ENCODE data around the gene MMP2.
A peak's percentile ranks its signal among the peaks of the same experiment; 100 is the strongest.

The MMP2 gene

DNA sequence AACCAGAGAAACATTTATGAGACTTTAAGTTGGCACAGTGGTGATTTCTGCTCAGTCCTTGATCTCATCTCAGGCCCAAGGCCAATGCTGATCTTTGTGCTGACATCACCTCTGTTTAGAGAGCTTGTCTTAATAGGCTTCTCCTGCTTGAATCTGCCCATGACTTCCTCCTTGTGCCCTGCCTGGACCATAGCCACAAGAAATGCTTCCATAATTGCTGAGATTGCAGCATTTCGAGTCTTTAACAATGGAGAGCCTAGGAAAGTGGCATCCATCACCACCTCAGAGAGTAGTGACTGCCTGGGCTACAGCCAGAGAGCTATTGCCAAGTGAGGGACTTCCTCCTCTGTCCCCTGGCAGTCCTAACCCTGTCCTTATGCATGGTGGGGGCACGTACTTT, 25.1 kb upstream of the MMP2 start:
- TF ChIP-seq ZFX (IDR thresholded peaks at IDR 0.05; ENCODE audit: borderline replicate concordance), result no peak
- TF ChIP-seq, protein P1, sequence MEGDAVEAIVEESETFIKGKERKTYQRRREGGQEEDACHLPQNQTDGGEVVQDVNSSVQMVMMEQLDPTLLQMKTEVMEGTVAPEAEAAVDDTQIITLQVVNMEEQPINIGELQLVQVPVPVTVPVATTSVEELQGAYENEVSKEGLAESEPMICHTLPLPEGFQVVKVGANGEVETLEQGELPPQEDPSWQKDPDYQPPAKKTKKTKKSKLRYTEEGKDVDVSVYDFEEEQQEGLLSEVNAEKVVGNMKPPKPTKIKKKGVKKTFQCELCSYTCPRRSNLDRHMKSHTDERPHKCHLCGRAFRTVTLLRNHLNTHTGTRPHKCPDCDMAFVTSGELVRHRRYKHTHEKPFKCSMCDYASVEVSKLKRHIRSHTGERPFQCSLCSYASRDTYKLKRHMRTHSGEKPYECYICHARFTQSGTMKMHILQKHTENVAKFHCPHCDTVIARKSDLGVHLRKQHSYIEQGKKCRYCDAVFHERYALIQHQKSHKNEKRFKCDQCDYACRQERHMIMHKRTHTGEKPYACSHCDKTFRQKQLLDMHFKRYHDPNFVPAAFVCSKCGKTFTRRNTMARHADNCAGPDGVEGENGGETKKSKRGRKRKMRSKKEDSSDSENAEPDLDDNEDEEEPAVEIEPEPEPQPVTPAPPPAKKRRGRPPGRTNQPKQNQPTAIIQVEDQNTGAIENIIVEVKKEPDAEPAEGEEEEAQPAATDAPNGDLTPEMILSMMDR (IDR thresholded peaks at IDR 0.05), result no peak
- no peak overlapping the region for H3K27ac ChIP-seq

DNA sequence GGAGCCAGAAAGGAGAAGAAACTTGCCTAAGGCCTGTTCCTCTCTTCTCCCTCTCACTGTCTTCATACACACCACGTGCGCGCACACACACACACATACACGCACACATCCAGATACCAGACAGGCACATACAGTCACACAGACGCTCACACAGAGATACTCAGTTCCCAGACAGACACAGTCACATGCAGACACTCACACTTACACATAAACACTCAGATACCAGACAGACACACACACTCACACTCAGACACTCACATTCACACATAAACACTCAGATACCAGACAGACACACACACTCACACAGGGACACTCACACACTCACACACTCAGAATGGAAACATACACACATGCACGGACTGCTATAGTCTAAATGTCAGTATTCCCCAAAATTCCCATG, 24.1 kb upstream of the MMP2 start:
- no peak overlapping the region for H3K27ac ChIP-seq
- no peak for TF ChIP-seq ZFX (IDR thresholded peaks at IDR 0.05; ENCODE audit: borderline replicate concordance)
- TF ChIP-seq, protein P1 (IDR thresholded peaks at IDR 0.05), result no peak

- TF ChIP-seq, protein P1 (IDR thresholded peaks at IDR 0.05), result no peak
- no peak for TF ChIP-seq ZFX (IDR thresholded peaks at IDR 0.05; ENCODE audit: borderline replicate concordance)
- no peak overlapping the region for H3K27ac ChIP-seq
Measured at GRCh38 chr16:55462241-55462640, 16.8 kb upstream of the MMP2 start.

DNA sequence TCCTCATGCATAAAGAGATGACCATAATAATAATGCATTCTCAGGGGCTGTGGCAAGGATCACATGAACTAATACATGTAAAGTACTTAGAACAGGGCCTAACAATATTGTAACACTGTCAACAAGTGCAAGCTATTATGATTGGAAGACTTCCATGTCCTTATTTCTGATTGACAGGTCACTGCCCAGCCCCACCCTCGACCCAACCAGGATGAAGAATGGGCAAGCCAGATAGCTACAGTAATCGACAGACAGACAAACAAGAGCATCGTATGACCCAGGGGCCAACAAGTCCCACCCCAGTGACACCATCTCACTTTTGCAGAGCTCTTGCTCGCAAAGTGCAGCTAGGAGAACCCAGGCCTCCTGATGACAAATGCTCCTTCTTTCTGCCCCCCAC, 14.6 kb upstream of the MMP2 start:
- no peak overlapping the region for H3K27ac ChIP-seq
- no peak for TF ChIP-seq ZFX (IDR thresholded peaks at IDR 0.05; ENCODE audit: borderline replicate concordance)
- TF ChIP-seq, protein P1 (IDR thresholded peaks at IDR 0.05), result no peak

DNA sequence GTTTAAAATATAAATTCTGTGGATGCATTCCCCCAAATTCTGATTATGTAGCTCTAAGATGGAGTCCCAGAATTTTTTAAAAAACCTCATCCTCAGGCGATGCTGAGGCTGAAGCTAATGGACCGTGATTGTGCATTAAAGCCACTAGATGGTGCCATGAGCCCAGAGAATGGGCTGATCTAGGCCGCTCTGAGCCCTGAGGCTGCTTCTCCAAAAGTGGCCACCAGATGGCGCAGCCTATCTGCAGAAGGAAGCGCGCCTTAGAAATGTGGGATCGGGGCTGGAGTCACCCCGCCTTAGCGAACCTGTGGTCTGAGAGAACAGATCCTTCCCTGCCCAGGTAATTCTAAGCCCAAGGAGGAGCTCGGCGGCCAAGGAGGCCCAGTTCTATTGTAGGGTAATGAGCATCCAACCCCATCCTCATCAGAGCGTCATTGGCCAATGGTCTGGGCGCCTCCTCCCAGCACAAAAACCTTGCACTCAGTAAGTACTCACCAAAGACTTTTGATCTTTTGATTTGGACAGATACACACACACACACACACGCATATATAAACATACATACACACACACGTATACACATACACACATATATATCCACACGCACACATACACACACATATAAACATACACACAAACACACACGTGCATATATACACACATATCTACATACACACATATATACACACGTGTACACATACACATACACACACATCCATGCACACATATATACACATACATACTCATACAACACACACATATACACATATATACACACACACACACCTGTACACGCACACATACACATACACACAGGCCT, 13.7 kb upstream of the MMP2 start:
- TF ChIP-seq, protein P1 (IDR thresholded peaks at IDR 0.05), result peak; percentile 97
- TF ChIP-seq ZFX (IDR thresholded peaks at IDR 0.05; ENCODE audit: borderline replicate concordance), result no peak
- no peak overlapping the region for H3K27ac ChIP-seq

DNA sequence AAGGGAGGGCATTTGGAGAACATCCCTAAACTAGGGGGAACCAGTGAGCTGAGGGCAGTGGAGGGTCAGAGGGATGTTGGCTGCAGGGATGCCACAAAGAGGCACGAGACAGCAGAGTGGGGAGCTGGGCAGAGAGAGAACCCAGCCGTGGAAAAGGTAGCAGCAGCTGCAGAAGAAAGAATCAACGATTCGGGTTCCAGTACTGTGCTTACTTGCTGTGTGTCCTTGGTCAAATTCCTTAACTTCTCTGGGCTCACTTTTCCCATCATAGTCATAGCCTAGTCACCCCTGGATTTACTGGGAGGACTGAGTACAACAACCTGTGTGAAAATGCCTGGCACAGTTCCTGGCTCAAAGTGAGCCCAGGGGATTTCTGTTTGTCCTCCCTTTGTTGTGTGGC, 12.8 kb upstream of the MMP2 start:
- H3K27ac ChIP-seq, result no peak overlapping the region
- no peak for TF ChIP-seq ZFX (IDR thresholded peaks at IDR 0.05; ENCODE audit: borderline replicate concordance)
- TF ChIP-seq, protein P1 (IDR thresholded peaks at IDR 0.05), result no peak

DNA sequence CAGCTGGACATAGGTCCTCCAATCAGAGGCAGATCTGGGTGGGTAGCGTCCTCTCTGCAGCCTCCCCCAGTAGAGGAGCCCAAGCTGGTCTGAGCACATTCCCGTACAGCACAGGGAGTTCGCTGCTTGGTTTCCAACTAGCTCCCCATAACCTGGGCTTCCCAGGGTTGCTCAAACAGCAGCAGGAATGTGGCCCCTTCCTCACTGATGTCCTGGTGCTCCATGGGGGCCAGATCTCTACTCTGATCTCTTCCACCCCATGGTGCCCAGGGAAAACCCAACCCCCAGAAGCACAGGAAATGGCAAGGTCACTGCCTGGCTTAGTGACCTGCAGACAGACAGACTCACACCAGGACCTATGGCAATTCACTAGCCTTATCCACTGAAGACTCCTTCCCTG, 11.1 kb upstream of the MMP2 start:
- no peak overlapping the region for H3K27ac ChIP-seq
- TF ChIP-seq, protein P1 (IDR thresholded peaks at IDR 0.05), result no peak
- no peak for TF ChIP-seq ZFX (IDR thresholded peaks at IDR 0.05; ENCODE audit: borderline replicate concordance)
